Stimulated activated CD8-positive, alpha-beta memory T cell treated with anti-CD3 and anti-CD28 coated beads, Interleukin-4, amount 100 ng/mL, for 4 hours (primary cell): Measurements from ENCODE around the gene PLEKHM3.
"Not testable (repeated sequence)": the region's sequence is repeated elsewhere in the genome, so short reads cannot be mapped to it uniquely, and the experiment has no call there.

ENCODE experiments used
- DNase-seq, 2 donors: peaks; one replicate each; pipeline ENCODE4 v3.0.0-alpha.2; 2020; ENCODE audit warnings: low read depth in 2 of 2, low spot score in 1 of 2

Gene PLEKHM3

DNA sequence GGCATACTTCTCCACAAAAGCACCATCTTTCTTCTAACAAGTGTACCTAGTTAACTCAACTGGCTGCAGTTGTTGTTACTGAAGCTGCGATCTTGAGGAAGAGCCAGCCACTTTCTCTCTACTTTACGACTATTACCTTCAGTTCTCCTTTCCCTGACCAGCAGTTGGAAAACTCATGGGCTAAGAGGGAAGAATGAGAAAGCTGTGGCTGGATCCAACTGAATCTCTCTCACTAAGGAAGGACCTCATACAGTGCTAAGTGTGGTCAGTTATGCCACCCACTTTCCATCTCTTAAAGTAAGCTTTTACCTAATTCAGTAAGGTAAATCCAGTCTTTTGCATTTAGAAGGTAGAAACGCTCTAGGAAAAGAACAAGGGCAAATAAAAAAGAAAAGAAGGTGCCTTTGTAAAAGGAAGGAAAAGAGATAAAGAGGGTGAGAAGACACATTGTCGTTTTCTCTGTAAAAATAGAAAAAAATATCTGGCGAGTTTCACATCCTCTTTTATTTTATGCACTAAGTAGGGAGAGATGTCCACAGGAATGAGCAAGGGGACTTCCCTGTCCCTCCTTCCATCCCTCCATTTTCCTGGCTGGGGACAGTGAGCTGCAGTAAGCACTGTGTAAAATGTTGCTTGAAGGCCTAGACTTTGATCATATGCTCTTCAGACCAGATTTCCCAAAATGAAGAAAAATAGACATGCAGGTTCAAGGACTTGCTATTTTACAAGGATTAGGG, 73.4 kb downstream of the PLEKHM3 start:
- DNase-seq = no peak

DNA sequence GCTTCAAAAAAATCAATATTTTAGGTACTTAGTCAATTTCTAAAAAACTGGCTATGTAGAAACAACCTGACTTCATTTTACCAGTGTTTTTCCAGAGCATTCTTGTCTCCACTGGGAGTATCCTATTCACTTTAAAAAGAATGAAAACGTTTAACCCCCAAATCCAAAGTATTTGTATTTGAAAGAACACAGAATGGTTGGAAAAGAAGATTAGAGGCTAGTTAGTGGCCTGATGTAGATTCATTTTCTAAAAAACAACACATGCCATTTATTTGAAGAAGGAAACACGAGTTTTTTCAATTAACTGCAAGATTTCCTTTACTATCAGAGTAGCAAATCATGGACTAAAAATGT, 74.6 kb downstream of the PLEKHM3 start:
- no peak for DNase-seq

DNA sequence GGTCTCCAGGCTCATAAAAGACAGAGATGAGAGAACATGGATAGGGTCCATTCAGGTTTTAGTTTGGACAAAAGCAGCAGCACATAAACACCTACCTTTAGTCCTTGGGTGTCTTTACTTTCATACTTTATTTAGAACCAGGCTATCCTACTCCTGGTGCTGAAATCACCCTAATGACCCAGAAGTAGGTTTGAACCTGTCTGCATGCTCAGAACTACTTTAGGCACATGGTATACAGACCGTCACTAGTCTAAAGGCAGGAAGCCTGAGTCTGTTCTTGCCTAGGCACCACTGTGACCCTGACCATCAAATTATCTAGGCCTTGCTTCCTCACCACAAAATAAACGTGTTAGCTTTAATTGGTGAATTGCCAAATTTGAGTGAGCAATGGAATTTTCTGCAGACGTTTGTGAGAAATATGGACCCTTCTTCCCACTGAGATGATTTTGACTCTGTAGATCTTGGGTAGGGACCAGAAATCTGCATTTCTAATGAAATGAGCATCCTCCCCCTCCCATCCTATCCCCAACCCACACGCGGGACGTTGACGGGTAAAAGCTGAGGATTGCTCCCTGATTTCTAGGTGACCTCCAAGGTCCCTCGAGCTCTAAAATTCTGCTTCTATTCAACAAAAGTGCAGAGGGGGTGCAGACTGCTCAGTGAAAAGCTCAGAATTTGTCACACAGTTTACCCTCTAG, 75.1 kb downstream of the PLEKHM3 start:
- DNase-seq = no peak

- DNase-seq = not testable (repeated sequence)
Observed at GRCh38 chr2:207949245-207949644, 76.1 kb downstream of the PLEKHM3 start.

DNA sequence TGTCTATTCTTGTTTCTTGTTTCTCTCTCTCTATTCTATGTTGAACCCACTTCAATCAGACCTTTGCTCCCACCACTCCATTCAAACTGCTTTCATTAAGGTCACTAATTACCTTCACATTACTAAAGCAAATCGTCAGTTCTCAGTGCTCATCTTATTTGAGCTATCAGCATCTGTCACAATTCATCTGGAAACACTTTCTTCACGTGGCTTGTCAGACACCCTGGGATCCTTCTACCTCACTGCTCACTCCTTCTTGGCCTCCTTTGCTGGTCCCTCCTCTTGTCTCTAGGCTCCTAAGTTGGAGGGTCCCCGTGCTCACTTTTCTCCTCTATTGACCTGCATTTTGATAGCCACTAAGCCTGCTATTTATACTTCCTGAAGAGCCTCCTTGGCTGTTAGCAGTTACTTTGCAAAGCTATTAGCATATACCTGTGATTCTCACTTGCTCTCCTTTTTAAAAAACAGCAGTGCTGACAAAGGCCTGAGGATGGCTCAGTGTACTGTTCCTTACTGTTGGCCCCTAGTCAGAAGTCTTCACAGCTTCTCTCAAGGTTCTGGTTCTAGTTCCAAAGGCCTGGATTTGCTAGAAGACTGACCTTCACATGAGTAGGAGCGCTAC, 80.2 kb downstream of the PLEKHM3 start:
- no peak for DNase-seq

DNA sequence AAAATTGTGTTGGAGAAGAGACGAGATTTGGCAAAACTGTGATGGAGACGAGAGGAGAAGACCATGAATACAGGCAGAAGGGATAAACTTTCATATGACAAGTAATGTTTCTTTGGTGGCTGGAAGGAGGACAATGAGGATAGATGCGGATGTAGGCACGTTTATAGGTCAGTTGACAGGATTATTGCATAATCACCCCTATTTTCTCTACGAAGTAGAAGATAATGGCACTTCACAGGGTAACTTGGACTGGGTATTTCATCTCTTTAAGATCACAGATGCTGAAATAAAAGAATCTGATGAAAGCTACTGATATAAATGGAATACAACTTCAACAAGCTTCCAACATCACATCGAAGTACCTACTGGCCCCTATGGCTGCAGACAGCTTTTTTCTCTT, 81.0 kb downstream of the PLEKHM3 start:
- DNase-seq = no peak

DNA sequence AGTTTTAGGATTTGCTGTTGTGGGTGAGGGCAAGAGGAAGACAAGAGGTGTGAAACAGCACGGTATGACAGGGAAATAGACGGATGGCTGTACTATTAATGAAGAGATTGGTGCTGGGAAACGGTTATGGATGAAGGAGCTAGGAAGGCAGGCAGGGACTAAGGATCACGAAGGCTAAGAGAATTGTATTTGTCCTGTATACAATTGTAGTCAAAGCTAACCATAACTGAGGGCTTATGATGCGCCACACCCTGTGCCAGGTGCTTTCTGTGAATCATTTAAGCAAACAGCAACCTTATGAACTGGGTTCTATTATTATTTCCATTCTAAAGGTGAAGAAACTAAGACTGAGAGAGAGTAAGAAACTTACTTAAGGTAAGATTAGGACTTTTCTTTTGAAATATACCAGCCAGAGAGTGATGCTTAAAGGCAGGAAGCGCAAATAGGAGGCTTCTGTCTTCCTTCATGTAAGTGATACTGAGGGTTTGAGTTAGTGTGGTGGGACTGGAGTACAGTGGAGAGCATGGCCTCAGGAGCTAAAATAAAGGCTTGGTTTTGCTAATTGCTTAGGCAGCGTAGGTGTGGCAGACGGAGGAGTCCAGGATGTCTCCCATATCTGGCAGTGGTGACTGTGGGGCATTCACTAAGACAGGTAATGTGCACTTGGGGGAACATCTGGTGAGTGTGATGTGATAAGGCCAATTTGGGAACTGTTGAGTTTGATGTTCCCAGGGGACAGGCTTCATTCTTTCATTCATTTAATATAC, 85.8 kb downstream of the PLEKHM3 start:
- DNase-seq = no peak

DNA sequence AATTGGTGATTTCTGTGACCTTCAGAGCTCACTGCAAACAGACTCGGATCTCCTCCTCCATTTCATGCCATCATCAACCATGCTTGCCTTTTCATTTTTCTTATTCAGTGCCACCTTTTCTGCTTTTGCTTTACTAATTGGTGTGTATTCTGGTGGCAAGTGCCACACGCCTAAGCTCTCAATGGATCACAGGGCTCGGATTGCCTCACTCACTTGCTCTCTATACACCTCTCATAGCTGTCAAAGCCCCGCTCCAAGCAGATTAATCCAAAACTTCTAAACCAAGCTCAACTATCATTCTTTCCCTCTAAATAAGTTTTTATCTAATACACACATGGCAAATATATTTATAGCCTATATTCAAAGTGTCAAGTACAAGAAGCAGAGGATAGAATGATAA, 86.4 kb downstream of the PLEKHM3 start:
- DNase-seq = no peak

GRCh38 chr2:207938415-207938814, 86.9 kb downstream of the PLEKHM3 start:
- DNase-seq = no peak

GRCh38 chr2:207937823-207938222, 87.5 kb downstream of the PLEKHM3 start:
- no peak for DNase-seq

DNA sequence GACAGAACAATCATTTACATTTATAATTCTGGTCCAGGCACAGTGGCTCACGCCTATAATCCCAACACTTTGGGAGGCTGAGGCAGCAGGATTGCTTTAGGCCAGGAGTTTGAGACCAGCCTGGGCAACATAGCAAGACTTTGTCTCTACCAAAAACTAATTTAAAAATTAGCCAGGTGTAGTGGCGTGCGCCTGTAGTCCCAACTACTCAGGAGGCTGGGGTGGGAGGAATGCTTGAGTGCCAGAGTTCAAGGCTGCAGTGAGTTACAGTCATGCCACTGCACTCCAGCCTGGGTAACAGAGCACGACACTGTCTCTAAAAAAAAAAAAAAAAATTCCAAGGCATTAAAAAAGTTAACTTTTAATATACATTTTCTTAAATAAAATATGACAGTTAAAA, 88.1 kb downstream of the PLEKHM3 start:
- DNase-seq = no peak

DNA sequence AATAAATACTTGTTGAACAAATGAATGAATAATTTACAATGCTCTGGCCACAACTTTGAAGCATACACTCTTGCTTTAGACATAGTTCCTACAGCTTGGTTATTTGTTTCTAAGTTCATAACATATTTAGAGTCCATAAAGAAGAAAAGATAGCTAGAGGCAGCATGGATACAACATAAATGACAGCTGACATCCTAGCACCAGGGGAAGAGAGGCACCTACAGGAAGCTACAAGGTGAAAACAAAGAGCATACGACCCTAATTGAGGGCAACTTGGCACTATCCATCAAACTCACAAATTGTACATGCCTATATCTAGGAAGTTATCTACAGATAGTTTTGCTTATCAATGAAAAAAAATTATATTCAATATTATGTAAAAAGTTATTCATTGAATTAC, 88.9 kb downstream of the PLEKHM3 start:
- no peak for DNase-seq

DNA sequence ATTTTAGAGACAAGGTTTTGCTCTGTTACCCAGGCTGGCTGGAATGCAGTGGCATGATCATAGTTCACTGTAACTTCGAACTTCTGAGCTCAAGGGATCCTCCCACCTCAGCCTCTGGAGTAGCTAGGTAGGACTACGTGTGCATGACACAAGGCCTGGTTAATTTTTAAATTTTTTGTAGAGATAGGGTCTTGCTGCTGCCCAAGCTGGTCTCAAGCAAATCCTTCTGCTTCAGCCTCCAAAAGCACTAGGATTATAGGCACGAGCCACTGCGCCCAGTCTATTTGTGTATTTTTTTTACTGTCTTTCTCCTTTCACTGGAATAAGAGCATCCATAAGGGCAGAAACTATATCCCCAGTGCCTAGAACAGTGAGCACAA, 89.3 kb downstream of the PLEKHM3 start:
- DNase-seq = no peak

DNA sequence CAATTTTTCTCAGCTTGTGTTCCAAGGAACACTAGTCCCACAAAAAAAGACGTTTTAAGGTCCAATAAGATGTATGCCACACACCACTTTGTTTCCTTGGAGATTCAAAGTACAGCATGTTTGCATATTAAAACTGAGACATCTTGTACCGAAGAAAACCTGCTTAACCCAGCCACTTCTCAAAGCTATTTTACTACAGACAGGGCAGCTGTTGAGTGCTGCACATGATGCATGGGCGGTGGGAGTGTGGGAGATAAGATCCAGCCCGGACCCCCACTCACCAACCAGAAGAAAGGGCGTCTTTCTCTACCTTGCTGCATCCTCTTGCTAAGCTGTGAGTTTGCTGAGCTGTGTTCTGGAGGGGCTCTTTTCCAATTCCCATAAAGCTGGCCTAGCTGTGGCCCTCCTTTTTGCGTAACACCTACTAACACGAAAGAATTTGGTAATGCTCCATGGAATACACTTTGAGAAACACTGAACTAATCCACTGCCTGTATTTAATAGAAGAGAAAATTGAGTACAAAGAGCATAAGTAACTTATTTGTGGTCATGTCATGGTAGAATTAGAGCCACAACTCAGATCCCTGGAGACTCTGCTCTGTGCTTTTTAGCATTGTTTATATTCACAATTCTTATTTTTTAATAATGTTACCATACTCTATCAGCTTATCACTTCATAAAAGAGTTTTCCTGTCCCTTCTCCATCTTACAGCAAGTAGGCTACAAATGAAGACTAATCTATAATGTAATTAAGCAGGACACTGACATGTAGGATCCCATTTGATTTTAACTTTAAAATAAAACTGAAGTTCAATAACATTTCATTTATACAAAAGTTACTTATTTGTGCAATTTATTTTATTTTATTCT, 90.0 kb downstream of the PLEKHM3 start:
- DNase-seq = no peak

- DNase-seq = no peak
Observed at GRCh38 chr2:207934720-207935119, 90.6 kb downstream of the PLEKHM3 start.

- no peak for DNase-seq
Observed at GRCh38 chr2:207933396-207934065, 91.8 kb downstream of the PLEKHM3 start.

GRCh38 chr2:207932106-207932505, 93.2 kb downstream of the PLEKHM3 start:
- no peak for DNase-seq

- DNase-seq = no peak
Observed at GRCh38 chr2:207930747-207931146, 94.6 kb downstream of the PLEKHM3 start.

- DNase-seq = no peak
Observed at GRCh38 chr2:207929923-207930322, 95.4 kb downstream of the PLEKHM3 start.

- DNase-seq = no peak
Observed at GRCh38 chr2:207928079-207928478, 97.2 kb downstream of the PLEKHM3 start.
